Measurements from ENCODE around the gene HACD2.

GRCh38 chr3:123528130-123528529 is 56.7 kb downstream of the HACD2 start:
- TF ChIP-seq CTCF (IDR thresholded peaks at IDR 0.05): no peak
- no peak for TF ChIP-seq SMC3 (IDR thresholded peaks at IDR 0.05)
- TF ChIP-seq MAX (IDR thresholded peaks at IDR 0.05): no peak
- no peak for TF ChIP-seq JUN (IDR thresholded peaks at IDR 0.05)
- no peak for TF ChIP-seq RFX5 (IDR thresholded peaks at IDR 0.05)
- no peak for TF ChIP-seq CBX8 (IDR thresholded peaks at IDR 0.05)

Data from A549 (cell line).